HFFc6 (cell line): ENCODE measurements around the gene HSD11B1L. TPM values are rescaled to one million over a fixed set of nuclear protein-coding genes. Genes with fewer than 3 reads are reported as not detected.
"Not testable (repeated sequence)": the region's sequence is repeated elsewhere in the genome, so short reads cannot be mapped to it uniquely, and the experiment has no call there.

ENCODE experiments used
- DNase-seq: peaks from one replicate; pipeline ENCODE4 v3.0.0-alpha.2; 2018
- H3K27ac Mint-ChIP-seq: 2 replicates; pipeline ENCODE4 v1.8.0; 2020; ENCODE audit warnings: mild to moderate bottlenecking, mixed read lengths
- H3K27me3 Mint-ChIP-seq: 2 replicates; pipeline ENCODE4 v1.8.0; 2021; ENCODE audit warnings: mild to moderate bottlenecking, moderate library complexity, mixed read lengths; ENCODE audit not compliant: insufficient read depth
- H3K36me3 Mint-ChIP-seq: 2 replicates; pipeline ENCODE4 v1.8.0; 2021; ENCODE audit warnings: low read depth, mixed read lengths
- H3K4me1 Mint-ChIP-seq: 2 replicates; pipeline ENCODE4 v1.8.0; 2020; ENCODE audit warnings: low read depth, mixed read lengths
- H3K4me3 Mint-ChIP-seq: 2 replicates; pipeline ENCODE4 v1.8.0; 2020; ENCODE audit warnings: mild to moderate bottlenecking, moderate library complexity, mixed read lengths
- H3K9me3 Mint-ChIP-seq: 2 replicates; pipeline ENCODE4 v1.8.0; 2020; ENCODE audit warnings: mild to moderate bottlenecking, mixed read lengths
- total RNA-seq, 6 experiments: library from RNA; stranded (reverse); fragmentation: NEBNext Ultra II Directional; extraction: Animal tissue kit (Norgen Biotek cat#: 25700); gene quantifications; 2 replicates in 1 of 6; 3 replicates in 5 of 6; pipeline ENCODE4 v1.2.3, GENCODE V29; 2021
- TF ChIP-seq, protein P1 (sequence below): fragments of 200-600 bp; sonication (generic); IDR thresholded peaks from 2 replicates; pipeline ENCODE4 v1.5.0; 2021; ENCODE audit warnings: antibody characterized with exemption, mild to moderate bottlenecking

HSD11B1L gene
- total RNA-seq, 6 experiments from 2014 or later, result 3.5 to 9.1 (median 4.5) TPM

DNA sequence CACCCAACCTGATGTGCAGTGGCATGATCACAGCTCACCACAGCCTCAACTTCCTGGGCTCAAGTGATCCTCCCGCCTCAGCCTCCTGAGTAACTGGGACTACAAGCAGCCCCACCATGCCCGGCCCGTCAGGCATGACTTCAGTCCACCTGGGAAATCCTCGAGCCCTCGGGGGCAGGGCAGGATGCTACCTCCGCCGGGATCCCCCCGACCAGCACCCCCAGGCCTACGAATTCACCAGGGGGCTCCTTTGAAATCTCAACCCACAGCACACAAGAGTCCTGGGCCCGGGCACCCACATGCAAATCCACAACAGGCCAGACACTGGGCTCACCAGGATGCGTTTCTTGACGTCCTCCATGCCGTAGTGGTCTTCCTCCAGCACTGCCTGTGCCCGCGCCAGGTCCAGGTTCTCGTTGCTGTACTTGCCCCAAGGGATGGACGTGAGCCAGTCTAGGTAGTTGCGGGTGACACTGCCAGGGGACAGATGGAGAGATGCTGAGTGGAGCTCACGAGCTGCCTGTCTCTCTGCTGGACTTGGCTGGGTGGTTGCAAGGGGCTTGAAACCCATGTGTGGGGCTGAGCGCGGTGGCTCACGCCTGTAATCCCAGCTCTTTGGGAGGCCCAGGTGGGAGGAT lies 19.7 kb downstream of the HSD11B1L start:
- DNase-seq, result no peak
- peaks cover 17% of the 10 kb centered on the region for H3K36me3 Mint-ChIP-seq
- H3K27ac Mint-ChIP-seq, result no peak overlapping the region

DNA sequence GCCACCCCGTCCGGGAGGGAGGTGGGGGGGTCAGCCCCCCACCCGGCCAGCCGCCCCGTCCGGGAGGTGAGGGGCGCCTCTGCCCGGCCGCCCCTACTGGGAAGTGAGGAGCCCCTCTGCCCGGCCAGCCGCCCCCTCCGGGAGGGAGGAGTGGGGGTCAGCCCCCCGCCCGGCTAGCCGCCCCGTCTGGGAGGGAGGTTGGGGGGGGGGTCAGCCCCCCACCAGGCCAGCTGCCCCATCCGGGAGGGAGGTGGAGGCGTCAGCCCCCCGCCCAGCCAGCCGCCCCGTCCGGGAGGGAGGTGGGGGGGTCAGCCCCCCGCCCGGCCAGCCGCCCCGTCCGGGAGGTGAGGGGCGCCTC lies 21.2 kb downstream of the HSD11B1L start:
- Mint-ChIP-seq H3K27me3 (peaks cover 19% of the 10 kb centered on the region), H3K36me3 (peaks cover 17% of the 10 kb centered on the region)
- DNase-seq, H3K27ac Mint-ChIP-seq, H3K4me1 Mint-ChIP-seq, H3K9me3 Mint-ChIP-seq, H3K4me3 Mint-ChIP-seq: not testable (repeated sequence)

More for the DNA sequence above, 19.7 kb downstream of the HSD11B1L start:
- H3K9me3 Mint-ChIP-seq, result peaks cover 7% of the 10 kb centered on the region; the same call in 1 of the 2 replicates
- no peak overlapping the region for H3K4me3 Mint-ChIP-seq
- H3K4me1 Mint-ChIP-seq, result peaks cover 9% of the 10 kb centered on the region
- peaks cover 20% of the 10 kb centered on the region for H3K27me3 Mint-ChIP-seq
- TF ChIP-seq, protein P1, sequence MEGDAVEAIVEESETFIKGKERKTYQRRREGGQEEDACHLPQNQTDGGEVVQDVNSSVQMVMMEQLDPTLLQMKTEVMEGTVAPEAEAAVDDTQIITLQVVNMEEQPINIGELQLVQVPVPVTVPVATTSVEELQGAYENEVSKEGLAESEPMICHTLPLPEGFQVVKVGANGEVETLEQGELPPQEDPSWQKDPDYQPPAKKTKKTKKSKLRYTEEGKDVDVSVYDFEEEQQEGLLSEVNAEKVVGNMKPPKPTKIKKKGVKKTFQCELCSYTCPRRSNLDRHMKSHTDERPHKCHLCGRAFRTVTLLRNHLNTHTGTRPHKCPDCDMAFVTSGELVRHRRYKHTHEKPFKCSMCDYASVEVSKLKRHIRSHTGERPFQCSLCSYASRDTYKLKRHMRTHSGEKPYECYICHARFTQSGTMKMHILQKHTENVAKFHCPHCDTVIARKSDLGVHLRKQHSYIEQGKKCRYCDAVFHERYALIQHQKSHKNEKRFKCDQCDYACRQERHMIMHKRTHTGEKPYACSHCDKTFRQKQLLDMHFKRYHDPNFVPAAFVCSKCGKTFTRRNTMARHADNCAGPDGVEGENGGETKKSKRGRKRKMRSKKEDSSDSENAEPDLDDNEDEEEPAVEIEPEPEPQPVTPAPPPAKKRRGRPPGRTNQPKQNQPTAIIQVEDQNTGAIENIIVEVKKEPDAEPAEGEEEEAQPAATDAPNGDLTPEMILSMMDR, result no peak

DNA sequence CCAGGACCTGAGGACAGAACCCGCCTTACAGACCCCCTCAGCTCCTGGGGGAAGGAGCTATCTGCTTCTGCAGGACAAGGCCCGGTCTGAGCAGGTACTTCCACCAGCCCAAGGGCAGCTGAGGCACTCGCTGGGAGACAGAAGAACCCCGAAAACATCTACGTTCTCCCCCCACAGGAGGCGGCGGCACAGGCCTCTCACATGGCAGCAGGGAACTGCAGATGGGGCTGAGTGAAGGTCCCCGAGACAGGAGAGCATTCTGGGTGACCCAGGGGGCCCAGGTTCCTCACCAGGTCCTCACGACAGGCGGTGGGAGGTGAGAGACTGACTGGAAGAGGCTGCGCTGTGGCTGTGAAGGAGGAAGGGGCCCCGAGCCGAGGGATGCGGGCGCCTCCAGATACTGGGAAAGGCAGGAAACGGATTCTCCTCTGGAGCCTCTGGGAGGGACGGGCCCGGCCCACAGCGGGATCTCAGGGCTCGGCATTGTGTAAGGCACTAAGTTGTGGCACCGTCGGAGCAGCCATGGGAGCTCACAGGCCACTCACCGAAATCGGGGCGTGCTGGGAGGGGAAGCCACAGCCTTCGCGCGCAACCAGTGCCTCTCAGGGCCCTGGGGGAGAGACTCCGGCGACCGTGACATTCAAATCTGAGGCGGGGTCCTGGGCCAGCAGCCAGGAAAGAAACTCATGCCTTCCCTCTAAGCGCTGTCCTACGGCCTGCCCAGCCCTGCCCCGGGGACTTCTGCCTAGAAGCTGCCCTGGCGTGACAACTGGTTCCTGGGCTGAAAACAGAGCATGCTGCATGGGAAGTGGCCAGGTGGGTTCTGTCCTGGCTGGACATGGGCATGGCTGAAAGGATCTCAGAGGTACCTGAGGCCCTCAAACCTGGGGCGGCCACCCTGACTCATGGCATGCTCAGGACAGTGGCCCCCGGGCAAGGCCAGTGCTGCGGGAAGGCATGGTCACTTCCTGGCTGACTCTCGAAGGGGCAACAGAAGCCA lies 23.3 kb downstream of the HSD11B1L start:
- H3K9me3 Mint-ChIP-seq, result peaks cover 7% of the 10 kb centered on the region; the same call in 1 of the 2 replicates
- DNase-seq, result no peak

DNA sequence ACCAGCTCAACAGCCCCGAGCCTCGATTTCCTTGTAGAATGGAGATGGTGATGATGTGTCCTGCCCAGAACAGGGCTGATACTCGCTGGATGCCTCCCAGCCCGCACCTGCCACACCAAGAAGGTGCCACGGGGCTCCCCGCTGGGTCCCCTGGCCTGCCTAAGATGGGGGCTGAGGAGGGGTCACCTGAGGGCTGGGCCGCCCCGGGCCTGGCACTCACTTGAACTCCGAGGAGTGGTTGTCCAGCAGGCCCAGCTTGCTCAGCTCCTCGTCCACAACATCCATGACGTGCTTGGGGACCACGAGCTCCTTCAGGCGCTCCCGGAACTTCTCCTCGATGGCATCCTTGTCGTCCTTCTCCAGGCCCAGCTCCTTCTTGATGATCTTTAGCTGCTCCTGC lies 24.7 kb downstream of the HSD11B1L start:
- H3K4me3 Mint-ChIP-seq, result no peak overlapping the region
- no peak overlapping the region for H3K27ac Mint-ChIP-seq
- H3K27me3 Mint-ChIP-seq, result peaks cover 12% of the 10 kb centered on the region
- TF ChIP-seq, protein P1, result no peak
- peaks cover 7% of the 10 kb centered on the region; the same call in 1 of the 2 replicates for H3K9me3 Mint-ChIP-seq
- peaks cover 9% of the 10 kb centered on the region for H3K4me1 Mint-ChIP-seq
- H3K36me3 Mint-ChIP-seq, result peaks cover 10% of the 10 kb centered on the region
- no peak for DNase-seq

More for the DNA sequence above, 23.3 kb downstream of the HSD11B1L start:
- Mint-ChIP-seq H3K4me3 (no peak overlapping the region), H3K4me1 (peaks cover 9% of the 10 kb centered on the region), H3K27ac (no peak overlapping the region), H3K36me3 (peaks cover 11% of the 10 kb centered on the region), H3K27me3 (peaks cover 12% of the 10 kb centered on the region)
- TF ChIP-seq, protein P1, result no peak

DNA sequence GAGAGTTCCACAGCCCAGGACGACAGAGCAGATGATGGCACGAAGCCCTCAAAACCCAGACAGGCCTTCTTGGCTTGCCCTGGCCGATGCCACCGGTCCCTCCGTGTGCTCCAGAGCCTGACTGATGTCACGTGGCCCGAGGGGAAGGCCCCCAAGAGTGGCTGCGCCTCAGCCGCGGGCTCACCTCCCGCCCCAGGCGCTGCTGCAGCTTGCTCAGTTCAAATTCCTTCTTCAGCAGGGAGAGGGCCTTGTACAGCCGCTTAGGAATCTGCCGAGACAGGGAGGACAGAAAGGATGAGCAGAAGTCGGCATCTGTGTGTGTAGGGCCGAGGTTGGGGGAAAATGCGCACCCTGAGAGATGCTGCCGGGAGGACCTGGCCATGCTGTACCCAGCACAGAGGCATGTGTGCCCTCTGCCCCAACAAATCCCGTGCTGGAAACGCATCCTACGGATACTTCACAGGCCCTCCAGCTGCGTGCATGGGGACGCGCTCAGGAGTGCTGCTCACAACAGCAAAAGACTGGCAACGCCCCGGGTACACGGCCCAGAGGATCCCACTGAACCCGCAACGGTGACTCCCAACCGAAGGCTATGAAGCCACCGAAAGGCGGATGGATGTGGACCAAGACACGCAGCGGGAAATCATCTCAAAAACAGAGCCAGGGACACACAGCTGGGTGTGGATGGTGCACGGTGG lies 26.2 kb downstream of the HSD11B1L start:
- H3K36me3 Mint-ChIP-seq, result peaks cover 12% of the 10 kb centered on the region
- peaks cover 10% of the 10 kb centered on the region for H3K27me3 Mint-ChIP-seq
- peaks cover 9% of the 10 kb centered on the region for H3K4me1 Mint-ChIP-seq
- DNase-seq, result no peak
- no peak overlapping the region for H3K27ac Mint-ChIP-seq
- TF ChIP-seq, protein P1, result no peak
- 0 out of 2 replicates have a peak, but pooled peaks cover 4% of the 10 kb centered on the region for H3K9me3 Mint-ChIP-seq
- no peak overlapping the region for H3K4me3 Mint-ChIP-seq
